ENCODE data around the gene APMAP.

APMAP gene

GRCh38 chr20:24986436-24987015, 6.0 kb downstream of the APMAP start:
- DNase-seq, result no peak

GRCh38 chr20:24985802-24986201, 6.7 kb downstream of the APMAP start:
- DNase-seq, result no peak

- DNase-seq, result no peak
Observed at GRCh38 chr20:24984961-24985640, 7.5 kb downstream of the APMAP start.

GRCh38 chr20:24983896-24984295, 8.7 kb downstream of the APMAP start:
- DNase-seq, result no peak

- peak in 1 of 2 donors; percentile 55 for DNase-seq
Observed at GRCh38 chr20:24981790-24982189, 10.8 kb downstream of the APMAP start.

GRCh38 chr20:24981282-24981681, 11.3 kb downstream of the APMAP start:
- DNase-seq, result no peak

- DNase-seq, result no peak
Observed at GRCh38 chr20:24980291-24981053, 12.1 kb downstream of the APMAP start.

- no peak for DNase-seq
Observed at GRCh38 chr20:24979036-24979960, 13.3 kb downstream of the APMAP start.

GRCh38 chr20:24978513-24978912, 14.0 kb downstream of the APMAP start:
- no peak for DNase-seq

GRCh38 chr20:24977797-24978196, 14.8 kb downstream of the APMAP start:
- DNase-seq, result no peak

GRCh38 chr20:24977336-24977735, 15.2 kb downstream of the APMAP start:
- no peak for DNase-seq

GRCh38 chr20:24972341-24972740, 20.2 kb downstream of the APMAP start:
- no peak for DNase-seq

GRCh38 chr20:24971376-24972101, 21.0 kb downstream of the APMAP start:
- DNase-seq, result no peak

GRCh38 chr20:24970754-24971153, 21.8 kb downstream of the APMAP start:
- no peak for DNase-seq

GRCh38 chr20:24970030-24970553, 22.5 kb downstream of the APMAP start:
- DNase-seq, result no peak

- no peak for DNase-seq
Observed at GRCh38 chr20:24969186-24970029, 23.1 kb downstream of the APMAP start.

GRCh38 chr20:24968278-24968800, 24.2 kb downstream of the APMAP start:
- no peak for DNase-seq

GRCh38 chr20:24966317-24967012, 26.1 kb downstream of the APMAP start:
- DNase-seq, result no peak

GRCh38 chr20:24965065-24965919, 27.3 kb downstream of the APMAP start:
- DNase-seq, result no peak

Data from CD4-positive, alpha-beta T cell treated with Interleukin-4 for 1 hour (primary cell).